Measurements from ENCODE around the gene KCNAB1. TPM values are rescaled to one million over a fixed set of nuclear protein-coding genes. Genes with fewer than 3 reads are reported as not detected.

Gene KCNAB1
- total and polyA plus RNA-seq, 2 of the 8 experiments (the other 6 are each of a cell fraction or from before 2014, with no cell fraction given): 0.51 to 2.3 TPM

GRCh38 chr3:156389449-156389950, 269.1 kb downstream of the KCNAB1 start (continued):
- TF ChIP-seq CTCF (IDR thresholded peaks at IDR 0.05; ENCODE audit: control extremely low read depth in 1 of 3, insufficient read depth in 1 of 3, low read depth in 1 of 3, low read length in 3 of 3): no peak
- TF ChIP-seq CHD1 (IDR thresholded peaks at IDR 0.05; ENCODE audit: low read depth, low read length): no peak
- TF ChIP-seq KDM5A (IDR thresholded peaks at IDR 0.05; ENCODE audit: low read length): no peak
- no peak for TF ChIP-seq SP4 (IDR thresholded peaks at IDR 0.05; ENCODE audit: low read length)
- TF ChIP-seq SUZ12 (IDR thresholded peaks at IDR 0.05; ENCODE audit: low read length): no peak

All from H1 (cell line).